HG03159 (cell line): ENCODE data around the gene FUT8.
"Not testable (repeated sequence)": the region's sequence is repeated elsewhere in the genome, so short reads cannot be mapped to it uniquely, and the experiment has no call there.

Experiments
- ATAC-seq: cut with Tn5 transposase; IDR thresholded peaks from one replicate; pipeline ENCODE4 v1.9.1; 2021; ENCODE audit warnings: mild to moderate bottlenecking, moderate library complexity; ENCODE audit not compliant: unreplicated experiment

The FUT8 gene

DNA sequence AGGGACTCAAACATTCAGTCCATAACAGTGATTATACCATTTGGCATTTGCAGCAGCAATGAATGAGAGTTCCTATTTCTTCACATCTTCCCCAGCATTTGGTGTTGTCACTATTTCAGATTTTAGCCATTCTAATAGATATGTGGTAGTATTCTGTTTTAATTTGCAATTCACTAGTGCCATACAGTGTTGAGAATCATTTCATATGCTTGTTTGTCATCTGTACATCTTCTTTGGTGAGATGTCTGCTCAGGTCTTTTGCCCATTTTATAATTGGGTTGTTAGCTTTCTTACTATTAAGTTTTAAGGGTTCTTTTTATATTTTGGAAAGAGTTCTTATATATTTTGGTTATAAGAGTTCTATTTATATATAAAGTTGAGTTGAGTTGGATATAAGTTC is 276.5 kb downstream of the FUT8 start:
- no peak for ATAC-seq

DNA sequence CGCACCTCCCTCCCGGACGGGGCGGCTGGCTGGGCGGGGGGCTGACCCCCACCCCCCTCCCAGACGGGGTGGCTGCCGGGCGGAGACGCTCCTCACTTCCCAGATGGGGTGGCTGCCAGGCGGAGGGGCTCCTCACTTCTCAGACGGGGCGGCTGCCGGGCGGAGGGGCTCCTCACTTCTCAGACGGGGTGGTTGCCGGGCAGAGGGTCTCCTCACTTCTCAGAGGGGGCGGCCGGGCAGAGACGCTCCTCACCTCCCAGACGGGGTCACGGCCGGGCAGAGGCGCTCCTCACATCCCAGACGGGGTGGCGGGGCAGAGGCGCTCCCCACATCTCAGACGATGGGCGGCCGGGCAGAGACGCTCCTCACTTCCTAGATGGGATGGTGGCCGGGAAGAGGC is 280.0 kb downstream of the FUT8 start:
- not testable (repeated sequence) for ATAC-seq

DNA sequence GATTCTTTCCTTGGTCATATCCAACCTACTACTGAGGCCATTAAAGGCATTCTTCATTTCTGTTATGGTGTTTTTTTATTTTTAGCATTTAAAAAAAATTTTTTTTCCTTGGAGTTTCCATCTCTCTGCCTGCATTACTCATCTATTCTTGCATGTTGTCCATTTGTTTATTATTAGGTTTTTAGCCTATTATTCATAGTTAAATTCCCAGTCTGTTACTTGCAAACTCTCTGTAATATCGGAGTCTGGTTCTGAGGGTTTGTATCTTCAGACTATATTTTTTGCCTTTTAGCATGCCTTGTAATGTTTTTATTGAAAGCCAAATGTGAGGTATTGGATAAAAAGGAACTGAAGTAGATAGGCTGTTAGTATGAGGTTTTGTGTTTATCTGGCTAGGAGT is 284.3 kb downstream of the FUT8 start:
- ATAC-seq = no peak

DNA sequence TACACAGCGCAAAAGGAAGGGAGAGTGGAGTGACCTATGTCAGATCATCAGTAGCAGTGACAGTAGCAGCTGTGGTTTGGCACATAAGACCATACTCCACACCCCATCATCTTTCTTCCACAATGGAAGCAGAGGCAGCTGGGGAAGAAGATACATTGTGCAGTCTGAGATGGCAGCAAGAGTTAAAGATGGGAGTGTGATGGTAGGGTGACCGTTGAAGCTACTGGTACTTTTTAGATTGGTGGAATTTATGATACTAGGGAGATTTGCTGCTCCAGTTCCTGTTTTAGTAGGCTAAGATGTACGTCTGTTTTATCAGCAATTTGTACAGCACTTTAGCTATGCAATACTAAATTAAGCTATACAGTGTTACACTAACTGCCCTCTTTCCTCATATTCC is 291.0 kb downstream of the FUT8 start:
- no peak for ATAC-seq

DNA sequence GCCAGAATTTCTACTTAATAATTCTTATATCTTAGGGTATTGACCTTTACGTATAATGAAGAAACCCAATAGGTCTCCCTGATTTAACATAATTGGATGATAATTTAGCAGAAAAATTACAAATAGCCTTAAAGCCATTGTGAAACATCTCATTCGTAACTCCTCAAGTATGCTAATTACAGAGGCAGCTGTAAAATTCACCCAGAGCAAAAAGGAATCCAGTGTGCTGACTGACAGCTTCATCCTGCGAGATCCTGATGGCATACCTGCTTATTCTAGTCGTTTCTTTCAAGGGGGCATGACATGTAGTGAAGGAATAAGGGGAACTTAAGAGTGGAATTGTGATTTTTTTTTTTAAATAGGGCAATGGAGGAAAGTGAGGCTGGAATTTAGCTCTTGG is 291.5 kb downstream of the FUT8 start:
- no peak for ATAC-seq

DNA sequence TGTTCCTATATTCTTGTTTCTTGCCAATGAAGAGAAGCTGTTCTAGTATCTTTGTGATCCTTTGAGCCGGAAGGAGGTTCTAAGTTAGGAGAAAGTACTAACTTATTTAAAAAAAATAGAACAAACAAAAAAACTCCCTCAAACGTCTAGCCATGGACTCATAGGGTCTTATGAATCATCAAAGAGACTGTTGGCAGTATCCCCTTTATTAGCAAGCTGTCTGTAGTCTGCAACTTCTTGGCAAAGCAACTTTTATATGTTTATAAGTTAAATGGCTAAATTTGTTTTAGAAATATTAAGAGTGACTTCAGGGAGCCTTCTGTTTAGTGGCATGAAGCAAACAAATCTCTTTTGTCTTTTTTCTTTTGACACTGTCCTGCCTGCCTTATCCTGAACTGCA is 291.9 kb downstream of the FUT8 start:
- ATAC-seq = no peak

DNA sequence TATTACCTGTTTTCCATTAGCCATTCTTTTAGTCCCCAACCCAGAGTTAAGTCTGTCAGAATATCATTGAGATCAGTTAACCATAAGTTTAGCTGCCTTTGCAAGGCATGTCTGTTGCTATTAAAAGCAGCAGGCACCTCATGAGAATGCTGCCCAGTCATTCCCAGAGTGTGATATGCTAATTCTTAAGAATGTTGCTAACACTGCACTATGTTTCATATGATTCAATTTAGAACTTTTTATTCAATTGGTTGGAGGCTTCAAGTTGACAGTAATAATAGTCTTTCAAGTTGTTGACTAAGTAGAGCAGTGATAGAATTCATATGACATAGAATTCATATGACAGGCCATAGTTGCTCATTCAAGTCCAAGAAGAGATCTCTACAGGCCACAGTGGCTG is 292.3 kb downstream of the FUT8 start:
- ATAC-seq = peak; percentile 49

DNA sequence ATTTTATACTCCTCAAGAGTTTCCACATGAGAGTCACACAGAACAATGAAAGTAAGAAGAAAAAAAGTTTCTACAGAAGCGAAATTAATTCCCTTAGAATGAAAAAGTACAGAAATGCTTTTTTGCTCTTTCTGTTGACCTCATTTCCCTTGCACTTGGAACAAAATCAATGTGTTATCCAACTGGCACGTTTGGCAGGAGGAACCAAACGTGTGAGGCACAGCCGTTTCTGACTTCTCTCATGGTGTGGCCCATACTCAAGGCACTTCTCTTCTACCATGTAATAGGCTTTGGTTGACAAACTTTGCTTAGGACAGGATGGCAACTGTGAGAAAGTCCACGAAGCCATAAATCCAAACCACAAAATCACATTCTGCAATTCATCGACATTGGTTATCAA is 297.0 kb downstream of the FUT8 start:
- no peak for ATAC-seq

DNA sequence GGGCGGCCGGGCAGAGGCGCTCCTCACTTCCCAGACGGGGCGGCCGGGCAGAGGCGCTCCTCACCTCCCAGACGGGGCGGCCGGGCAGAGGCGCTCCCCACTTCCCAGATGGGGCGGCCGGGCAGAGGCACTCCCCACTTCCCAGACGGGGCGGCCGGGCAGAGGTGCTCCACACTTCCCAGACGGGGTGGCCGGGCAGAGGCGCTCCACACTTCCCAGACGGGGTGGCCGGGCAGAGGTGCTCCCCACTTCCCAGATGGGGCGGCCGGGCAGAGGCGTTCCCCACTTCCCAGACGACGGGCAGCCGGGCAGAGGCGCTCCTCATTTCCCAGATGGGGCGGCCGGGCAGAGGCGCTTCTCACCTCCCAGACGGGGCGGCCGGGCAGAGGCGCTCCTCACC is 304.3 kb downstream of the FUT8 start:
- ATAC-seq = not testable (repeated sequence)

DNA sequence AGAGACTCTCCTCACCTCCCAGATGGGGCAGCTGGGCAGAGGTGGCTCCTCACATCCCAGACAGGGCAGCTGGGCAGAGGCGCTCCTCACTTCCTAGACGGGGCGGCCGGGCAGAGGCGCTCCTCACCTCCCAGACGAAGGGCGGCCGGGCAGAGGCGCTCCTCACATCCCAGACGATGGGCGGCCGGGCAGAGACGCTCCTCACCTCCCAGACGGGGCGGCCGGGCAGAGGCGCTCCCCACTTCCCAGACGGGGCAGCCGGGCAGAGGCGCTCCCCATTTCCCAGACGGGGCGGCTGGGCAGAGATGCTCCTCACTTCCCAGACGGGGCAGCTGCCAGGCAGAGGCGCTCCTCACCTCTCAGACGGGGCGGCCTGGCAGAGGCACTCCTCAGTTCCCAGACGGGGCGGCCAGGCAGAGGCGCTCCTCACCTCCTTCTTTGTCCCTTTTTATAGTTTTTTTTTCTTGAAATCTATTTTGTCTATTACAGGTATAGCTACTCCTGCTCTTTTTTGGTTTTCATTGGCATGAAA is 304.9 kb downstream of the FUT8 start:
- ATAC-seq = not testable (repeated sequence)

DNA sequence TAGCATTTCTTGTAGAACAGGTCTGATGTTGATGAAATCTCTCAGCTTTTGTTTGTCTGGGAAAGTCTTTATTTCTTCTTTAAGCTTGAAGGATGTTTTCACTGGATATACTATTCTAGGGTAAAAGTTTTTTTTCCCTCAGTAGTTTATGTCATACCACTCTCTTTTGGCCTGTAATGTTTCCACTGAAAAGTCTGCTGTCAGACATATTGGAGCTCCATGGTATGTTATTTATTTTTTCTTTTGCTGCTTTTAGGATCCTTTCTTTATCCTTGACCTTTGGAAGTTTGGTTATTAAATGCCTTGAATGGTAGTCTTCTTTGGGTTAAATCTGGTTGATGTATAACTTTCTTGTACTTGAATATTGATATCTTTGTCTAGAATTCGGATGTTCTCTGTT is 306.1 kb downstream of the FUT8 start:
- no peak for ATAC-seq

DNA sequence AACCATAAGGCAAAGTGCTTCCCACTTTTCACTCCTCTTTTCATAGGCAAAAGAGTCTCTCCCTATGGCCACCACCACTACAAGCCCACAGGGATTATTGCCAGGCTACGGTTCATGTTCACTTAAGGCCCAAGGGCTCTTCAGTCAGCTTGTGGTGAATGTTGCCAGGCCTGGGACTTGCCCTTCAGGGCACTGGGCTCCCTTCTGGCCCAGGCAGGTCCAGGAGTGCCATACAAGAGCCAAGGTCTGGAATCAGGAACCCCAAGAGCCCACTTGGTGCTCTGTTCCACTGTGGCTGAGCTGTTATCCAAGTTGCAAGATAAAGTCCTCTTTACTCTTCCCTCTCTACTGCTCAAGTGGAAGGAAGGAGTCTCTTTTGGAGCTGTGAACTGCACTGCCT is 307.6 kb downstream of the FUT8 start:
- no peak for ATAC-seq

DNA sequence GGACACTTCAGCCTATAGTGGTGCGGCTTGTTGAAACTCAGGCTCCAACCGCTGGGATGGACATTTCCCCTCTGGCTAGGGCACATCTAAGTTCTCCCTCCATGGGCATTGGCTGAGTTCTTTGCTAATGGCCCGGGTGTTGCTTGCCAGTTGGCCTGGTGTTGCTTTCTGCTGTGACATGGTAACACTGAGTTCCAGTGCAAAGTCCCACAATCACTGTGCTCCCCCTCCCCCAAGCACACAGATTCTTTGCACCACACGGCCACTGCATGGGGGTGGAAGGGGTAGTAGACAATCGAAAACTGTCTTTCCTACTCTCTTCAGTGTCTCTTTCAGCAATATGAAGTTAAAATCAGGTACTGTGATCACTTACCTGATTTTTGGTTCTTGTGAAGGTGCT is 308.2 kb downstream of the FUT8 start:
- ATAC-seq = no peak

DNA sequence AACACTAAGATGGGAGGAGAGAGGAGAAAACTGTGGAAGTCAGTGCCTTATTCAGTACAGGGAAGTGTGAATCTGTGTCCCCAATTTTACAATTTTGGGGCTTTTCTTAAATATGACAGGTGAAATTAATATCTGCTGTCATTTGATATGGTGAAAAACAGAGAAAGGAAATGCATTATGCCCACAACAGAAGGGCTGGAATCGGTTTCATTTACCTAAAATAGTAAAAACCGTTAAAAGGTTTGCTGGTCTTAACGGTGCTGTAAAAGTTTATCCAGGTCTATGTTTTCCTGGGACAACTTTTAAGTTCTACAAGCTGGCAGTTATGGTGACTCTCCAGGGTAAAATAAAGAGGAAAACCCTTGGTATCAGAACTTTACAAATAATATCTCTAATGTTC is 310.8 kb downstream of the FUT8 start:
- no peak for ATAC-seq

DNA sequence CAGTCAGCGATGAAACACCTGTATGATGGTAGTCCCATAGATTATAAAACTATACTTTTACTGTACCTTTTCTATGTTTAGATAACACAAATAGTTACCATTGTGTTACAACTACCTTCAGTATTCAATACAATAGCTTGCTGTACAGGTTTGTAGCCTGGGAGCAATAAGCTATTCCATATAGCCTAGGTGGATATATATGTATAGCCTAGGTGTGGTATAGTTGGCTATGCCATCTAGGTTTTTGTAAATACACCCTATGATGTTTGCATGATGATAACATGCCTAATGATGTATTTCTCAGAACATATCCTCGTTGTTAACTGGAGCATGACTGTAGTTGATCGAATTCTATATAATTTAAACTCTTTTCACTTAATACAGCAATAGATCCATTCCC is 316.1 kb downstream of the FUT8 start:
- ATAC-seq = no peak

DNA sequence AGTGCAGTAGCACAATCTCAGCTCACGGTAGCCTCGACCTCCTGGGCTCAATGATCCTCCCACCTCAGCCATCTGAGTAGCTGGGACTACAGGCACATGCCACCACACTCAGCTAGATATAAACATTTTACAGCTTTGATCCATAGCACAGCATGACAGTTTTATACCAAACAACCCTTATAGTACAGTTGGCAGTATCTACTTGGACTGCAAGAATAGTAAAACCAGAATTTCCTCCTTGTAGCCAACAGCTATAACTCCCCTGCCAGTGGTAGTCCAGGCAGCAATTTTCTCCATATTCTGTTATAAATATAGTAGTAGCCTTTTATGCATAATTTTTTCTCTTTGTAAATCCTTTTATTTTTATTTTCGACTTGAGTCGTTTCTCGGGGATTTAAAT is 317.0 kb downstream of the FUT8 start:
- no peak for ATAC-seq

DNA sequence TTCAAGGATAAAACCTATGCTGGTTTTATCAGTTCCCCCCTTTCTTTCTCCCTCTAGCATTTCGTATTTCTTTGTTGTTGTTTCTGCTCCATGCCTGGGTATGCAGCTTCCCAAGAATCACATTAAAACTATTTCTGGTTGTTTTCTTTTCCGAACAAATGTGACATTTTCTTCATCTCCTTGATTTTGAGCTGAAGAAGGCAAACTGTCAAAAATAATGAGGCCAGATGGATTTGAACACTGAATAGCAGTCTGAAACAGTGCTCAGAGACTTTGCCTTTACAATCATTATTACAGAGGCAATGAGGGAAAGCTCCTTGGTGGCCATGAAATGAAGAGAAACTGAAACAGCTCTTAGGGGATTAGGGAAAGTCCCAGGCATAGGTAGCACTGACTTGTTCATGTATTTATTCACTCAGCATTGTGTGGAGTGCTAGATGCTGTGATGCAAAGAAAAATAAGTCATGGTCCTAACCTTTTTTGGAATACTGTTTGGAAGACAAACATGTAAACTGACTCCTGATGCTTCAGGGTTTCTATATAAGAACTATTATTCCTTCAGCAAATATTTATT is 319.5 kb downstream of the FUT8 start:
- peak; percentile 98 for ATAC-seq

DNA sequence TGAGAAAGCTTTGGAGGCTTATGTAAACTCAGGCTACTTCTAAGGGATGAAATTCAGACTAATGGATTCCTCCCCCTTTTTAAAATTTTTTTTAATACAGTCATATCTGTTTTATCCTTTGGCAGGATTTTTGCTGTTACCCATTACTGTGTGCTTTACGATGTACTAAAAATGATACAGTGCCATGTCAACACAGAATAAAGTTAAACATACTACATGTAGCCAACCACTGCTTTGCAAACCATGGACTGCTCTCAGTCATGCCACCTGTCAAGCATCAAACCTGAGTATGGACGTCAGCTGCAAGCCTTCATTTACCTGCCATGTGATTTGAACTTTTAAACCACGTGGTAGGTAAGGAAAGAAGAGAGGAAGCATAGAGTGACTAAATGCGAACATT is 325.8 kb downstream of the FUT8 start:
- no peak for ATAC-seq

DNA sequence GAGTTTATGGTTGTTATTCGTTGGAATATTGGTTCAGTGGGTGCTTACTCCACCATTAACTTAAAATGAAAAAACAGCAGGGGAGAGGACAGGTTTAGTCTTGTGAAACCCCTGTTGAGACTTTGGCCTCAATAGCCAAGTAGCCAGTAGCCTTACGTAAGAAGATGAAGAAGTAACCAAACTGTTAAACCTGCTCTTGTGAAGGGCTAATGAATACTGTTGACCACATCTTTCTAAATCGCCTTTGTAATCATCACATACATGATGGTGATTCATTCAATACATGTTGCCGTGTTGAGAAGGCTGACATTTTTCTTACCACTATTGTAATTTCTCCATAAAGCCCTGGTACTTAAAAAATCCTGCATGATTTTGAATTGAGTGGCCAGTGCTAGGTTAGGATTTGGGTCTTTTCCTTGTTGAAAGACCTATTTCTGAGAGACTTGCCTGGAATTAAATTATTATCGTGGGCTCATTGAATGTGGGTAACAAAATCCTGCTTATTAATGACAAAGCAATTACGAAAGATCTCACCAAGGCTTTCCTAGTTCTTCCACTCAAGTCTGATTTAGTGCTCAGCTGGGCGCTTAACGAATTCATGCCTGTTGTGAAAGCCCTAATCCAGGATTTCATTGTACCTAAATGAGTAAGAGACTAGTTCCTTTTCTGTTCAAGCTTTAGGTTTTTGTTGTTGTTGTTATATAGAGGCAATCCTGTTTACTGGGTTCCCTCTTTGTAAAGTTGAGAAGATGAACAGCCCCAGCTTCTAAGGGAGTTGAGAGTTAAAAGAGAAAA is 333.1 kb downstream of the FUT8 start:
- ATAC-seq = no peak

DNA sequence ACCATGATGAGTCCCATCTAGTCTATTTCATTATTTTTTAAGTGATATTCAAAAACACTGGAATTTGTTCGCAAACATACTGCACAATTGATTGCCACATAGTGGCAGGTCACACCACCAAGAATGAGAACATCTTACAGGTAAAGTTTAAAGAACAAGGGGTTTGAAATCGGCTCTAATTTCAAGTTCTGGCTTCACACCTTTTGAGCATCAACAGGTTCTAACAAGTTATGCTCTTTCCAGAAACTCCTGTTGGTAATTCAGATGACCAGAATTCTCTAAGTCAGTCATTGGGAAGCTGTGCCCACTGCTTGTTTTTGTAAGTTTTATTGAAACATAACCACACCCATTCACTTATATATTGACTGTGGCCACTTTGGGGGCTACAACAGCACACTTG is 336.3 kb downstream of the FUT8 start:
- ATAC-seq = no peak

DNA sequence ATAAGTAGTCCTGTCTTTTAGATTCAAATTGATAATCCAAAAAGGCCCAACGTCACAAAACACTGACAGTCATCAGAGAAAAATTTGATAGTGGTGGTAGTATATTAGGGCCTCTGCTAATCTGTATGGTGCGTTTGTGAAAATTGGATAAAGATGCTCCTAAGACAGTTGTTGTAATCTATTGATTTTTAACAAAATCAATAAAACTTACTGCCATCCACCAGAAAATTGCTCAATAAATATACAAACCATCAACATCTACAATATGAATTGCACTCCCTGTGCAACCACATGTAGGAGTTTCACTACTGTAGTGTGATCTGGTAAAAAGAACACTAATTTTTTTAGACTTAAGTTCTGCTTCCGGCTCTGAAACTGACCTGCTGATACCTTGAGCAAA is 336.8 kb downstream of the FUT8 start:
- ATAC-seq = no peak

DNA sequence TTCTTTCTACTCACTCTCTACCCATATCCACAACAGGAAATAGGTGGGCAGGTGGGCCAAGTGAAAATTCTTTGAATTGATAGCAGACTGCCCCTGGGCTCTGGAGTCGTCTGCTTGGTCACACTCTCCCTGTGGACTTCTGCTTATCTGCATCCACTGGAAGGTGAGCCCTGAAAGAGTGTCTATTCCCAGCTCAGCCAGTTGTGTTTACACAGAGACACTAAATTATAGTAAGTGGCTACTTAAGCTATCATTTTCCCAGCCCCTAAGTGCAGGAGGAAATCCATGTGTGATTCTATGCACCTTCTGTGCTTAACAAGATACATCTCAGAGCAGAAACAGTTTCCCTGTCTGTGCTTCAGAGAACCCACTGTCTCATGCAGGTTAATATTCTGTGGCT is 338.4 kb downstream of the FUT8 start:
- no peak for ATAC-seq

DNA sequence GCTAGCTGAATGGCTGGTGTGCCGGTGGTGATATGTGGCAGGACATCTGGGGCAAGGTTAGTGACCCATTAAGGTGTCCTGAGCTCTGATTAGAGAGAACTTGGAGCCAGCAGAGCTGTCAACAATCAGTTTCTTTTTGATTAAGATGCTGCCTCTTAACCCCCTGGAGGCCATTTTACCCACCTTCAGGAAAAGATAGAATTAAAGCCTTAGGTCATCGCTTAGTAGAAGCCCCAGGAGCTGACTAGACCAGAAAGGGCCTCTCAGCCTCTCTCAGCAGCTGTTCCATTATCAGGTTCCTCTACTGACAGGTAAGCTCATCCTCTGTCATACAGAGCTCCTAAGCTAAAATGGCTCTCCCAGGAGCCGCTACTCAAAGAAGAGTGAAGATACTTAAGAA is 339.0 kb downstream of the FUT8 start:
- ATAC-seq = no peak
